ENCODE data around the gene MTREX.

- TF ChIP-seq, protein P1, sequence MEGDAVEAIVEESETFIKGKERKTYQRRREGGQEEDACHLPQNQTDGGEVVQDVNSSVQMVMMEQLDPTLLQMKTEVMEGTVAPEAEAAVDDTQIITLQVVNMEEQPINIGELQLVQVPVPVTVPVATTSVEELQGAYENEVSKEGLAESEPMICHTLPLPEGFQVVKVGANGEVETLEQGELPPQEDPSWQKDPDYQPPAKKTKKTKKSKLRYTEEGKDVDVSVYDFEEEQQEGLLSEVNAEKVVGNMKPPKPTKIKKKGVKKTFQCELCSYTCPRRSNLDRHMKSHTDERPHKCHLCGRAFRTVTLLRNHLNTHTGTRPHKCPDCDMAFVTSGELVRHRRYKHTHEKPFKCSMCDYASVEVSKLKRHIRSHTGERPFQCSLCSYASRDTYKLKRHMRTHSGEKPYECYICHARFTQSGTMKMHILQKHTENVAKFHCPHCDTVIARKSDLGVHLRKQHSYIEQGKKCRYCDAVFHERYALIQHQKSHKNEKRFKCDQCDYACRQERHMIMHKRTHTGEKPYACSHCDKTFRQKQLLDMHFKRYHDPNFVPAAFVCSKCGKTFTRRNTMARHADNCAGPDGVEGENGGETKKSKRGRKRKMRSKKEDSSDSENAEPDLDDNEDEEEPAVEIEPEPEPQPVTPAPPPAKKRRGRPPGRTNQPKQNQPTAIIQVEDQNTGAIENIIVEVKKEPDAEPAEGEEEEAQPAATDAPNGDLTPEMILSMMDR (optimal IDR thresholded peaks at IDR 0.05 in 1 of 3, IDR thresholded peaks at IDR 0.05 in 1 of 3, conservative IDR thresholded peaks at IDR 0.05 in 1 of 3; ENCODE audit: extremely low read depth in 1 of 3, insufficient read depth in 2 of 3, low read length in 3 of 3): no peak
- TF ChIP-seq EZH2 (IDR thresholded peaks at IDR 0.05; ENCODE audit: low read length): no peak
These were observed 98.5 kb downstream of the MTREX start for GRCh38 chr5:55406292-55406691.

Measured in keratinocyte (primary cell).